Mucosa of stomach (tissue), 1 donor: ENCODE data around the gene CSF1.
"Not testable (repeated sequence)": the region's sequence is repeated elsewhere in the genome, so short reads cannot be mapped to it uniquely, and the experiment has no call there.

Experiments
- H3K27me3 ChIP-seq: one replicate; pipeline ENCODE4 v1.7.0; 2013; ENCODE audit warnings: mild to moderate bottlenecking, low read length; ENCODE audit not compliant: control insufficient read depth, insufficient read depth
- H3K36me3 ChIP-seq: one replicate; pipeline ENCODE4 v1.7.0; 2013; ENCODE audit warnings: low read length; ENCODE audit not compliant: control insufficient read depth, insufficient read depth
- H3K4me1 ChIP-seq: one replicate; pipeline ENCODE4 v1.7.0; 2013; ENCODE audit warnings: mild to moderate bottlenecking, low read length; ENCODE audit not compliant: control insufficient read depth, insufficient read depth
- H3K4me3 ChIP-seq: one replicate; pipeline ENCODE4 v1.7.0; 2013; ENCODE audit warnings: low read length
- H3K9ac ChIP-seq: one replicate; pipeline ENCODE4 v1.7.0; 2013; ENCODE audit warnings: mild to moderate bottlenecking, low read length, moderate library complexity
- H3K9me3 ChIP-seq: one replicate; pipeline ENCODE4 v1.7.0; 2013; ENCODE audit warnings: mild to moderate bottlenecking, low read length, moderate library complexity; ENCODE audit not compliant: control insufficient read depth
- donor health status: Pancreatic carcinoma.

Gene CSF1

DNA sequence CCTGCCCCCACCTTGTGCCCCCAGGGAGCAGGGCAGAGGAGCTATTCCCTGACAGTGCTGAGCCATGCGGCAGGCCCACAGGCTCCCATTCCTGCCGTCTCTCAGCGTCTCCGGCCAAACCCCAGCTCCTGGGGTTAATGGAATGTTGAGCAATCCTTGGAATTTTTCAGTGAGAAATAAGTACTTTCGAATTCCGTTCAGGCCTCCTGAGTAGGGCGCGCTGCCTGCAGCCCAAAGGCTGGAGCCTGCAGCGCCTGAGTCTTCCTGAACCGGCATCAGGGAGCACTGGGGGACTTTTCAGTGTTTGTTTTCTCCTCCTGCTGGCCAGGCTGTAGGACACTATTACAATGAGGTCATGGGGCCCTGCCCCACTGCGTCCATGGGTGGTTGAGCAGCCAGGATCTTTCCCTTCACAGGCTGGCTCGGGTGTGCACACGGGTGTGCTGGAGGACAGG, 33.3 kb upstream of the CSF1 start:
- Histone ChIP-seq H3K9ac (no peak overlapping the region), H3K27me3 (no peaks in the 10 kb centered on the region), H3K4me1 (peaks cover 22% of the 10 kb centered on the region), H3K9me3 (no peaks in the 10 kb centered on the region), H3K4me3 (no peak overlapping the region), H3K36me3 (no peaks in the 10 kb centered on the region)

DNA sequence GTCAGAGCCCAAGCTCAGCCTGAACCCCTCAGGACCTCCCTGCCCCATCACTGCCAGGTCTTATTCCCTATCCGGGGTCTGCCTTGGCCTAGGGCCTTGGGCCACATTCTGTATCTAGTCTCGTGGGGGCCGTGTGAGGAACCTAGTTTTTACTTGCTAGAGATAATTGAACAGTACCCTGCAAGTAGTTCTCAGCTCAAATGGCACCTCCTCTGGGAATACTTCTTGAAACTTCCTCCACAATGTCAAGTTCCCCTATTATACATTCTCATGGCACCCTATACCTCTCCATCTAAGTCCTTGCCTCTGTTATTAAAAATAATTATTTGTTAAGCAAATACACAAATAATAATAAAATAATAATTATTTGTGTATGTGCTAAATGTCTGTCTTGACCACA, 32.9 kb upstream of the CSF1 start:
- Histone ChIP-seq H3K9me3 (no peaks in the 10 kb centered on the region), H3K27me3 (no peaks in the 10 kb centered on the region), H3K4me1 (peaks cover 25% of the 10 kb centered on the region), H3K4me3 (no peak overlapping the region), H3K36me3 (no peaks in the 10 kb centered on the region), H3K9ac (no peak overlapping the region)

DNA sequence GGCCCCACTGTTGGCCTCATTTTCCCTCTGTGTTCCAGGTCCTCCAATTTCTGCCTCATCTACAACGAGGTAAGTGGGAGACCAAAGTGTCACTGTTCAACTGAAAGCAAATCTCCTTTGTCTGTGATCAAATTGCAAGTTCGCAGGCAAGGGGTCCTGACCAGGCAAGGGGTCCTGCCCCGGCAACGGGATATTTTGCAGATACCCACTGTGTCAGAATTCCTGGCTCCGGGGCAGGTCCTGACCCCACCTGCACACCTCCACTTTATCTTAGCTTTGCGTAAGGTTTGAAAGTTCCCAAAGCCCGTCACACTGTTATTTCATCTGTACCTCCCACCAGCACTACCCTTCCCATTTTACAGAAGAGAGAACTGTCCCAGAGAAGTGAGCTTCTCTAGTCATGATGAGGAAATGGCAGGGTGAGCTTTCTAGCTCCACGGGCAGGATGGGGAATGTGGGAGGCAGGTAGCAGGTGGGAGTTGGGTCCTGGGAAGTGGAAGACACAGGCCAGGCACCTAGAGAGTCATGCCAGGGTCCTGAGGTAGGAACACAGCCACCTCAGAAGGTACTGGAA, 32.0 kb upstream of the CSF1 start:
- Histone ChIP-seq H3K36me3 (no peaks in the 10 kb centered on the region), H3K9me3 (no peaks in the 10 kb centered on the region), H3K4me1 (peaks cover 27% of the 10 kb centered on the region), H3K4me3 (no peak overlapping the region), H3K27me3 (no peaks in the 10 kb centered on the region), H3K9ac (no peak overlapping the region)

DNA sequence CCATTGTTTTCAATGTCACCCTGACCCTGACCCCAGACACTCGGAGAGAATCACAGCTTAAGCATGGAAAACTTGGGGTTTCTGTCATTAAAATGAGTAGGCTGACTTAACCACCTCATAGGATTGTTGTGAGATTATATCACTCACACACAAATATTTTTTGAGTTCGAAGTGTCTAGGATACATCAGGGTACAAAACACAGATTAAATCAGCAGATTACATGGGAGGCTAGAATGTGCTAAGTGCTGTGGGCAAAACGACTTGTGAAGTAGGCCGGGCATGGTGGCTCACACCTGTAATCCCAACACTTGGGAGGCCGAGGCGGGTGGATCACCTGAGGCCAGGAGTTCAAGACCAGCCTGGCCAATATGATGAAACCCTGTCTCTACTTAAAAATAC, 31.3 kb upstream of the CSF1 start:
- H3K4me1 ChIP-seq: peaks cover 27% of the 10 kb centered on the region
- not testable (repeated sequence) for H3K9me3 ChIP-seq, H3K4me3 ChIP-seq, H3K36me3 ChIP-seq, H3K9ac ChIP-seq, H3K27me3 ChIP-seq

DNA sequence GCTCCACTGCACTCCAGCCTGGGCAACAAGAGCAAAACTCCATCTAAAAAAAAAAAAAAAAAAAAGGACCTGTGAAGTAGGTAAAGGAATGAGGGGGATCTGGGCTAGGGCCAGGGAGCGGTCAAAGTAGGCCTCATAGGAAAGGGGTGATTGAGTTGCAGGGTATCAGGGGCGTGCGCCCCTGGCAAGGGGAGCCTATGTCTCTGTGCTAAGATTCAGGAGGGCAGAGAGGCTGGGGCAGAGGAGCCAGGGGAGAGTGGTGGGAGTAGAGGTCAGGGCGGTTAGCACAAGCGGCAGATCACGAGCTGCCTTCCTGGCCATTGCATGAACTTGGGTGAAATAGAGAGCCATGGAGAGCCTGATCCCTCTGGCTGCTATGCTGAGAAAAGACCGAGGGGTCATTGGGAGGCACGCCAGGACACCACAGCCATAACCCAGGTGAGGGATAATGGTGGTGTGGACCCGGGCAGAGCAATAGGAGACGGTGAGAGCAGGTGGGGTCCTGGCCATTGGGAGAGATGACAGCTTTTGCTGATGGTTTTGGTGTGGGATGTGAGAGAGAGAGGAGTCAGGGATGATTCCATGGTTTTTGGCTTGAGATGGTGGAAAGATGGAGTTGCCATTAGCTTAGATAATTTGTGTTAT, 30.6 kb upstream of the CSF1 start:
- no peaks in the 10 kb centered on the region for H3K9me3 ChIP-seq
- peaks cover 27% of the 10 kb centered on the region for H3K4me1 ChIP-seq
- H3K27me3 ChIP-seq: no peaks in the 10 kb centered on the region
- no peak overlapping the region for H3K4me3 ChIP-seq
- no peaks in the 10 kb centered on the region for H3K36me3 ChIP-seq
- H3K9ac ChIP-seq: no peak overlapping the region

DNA sequence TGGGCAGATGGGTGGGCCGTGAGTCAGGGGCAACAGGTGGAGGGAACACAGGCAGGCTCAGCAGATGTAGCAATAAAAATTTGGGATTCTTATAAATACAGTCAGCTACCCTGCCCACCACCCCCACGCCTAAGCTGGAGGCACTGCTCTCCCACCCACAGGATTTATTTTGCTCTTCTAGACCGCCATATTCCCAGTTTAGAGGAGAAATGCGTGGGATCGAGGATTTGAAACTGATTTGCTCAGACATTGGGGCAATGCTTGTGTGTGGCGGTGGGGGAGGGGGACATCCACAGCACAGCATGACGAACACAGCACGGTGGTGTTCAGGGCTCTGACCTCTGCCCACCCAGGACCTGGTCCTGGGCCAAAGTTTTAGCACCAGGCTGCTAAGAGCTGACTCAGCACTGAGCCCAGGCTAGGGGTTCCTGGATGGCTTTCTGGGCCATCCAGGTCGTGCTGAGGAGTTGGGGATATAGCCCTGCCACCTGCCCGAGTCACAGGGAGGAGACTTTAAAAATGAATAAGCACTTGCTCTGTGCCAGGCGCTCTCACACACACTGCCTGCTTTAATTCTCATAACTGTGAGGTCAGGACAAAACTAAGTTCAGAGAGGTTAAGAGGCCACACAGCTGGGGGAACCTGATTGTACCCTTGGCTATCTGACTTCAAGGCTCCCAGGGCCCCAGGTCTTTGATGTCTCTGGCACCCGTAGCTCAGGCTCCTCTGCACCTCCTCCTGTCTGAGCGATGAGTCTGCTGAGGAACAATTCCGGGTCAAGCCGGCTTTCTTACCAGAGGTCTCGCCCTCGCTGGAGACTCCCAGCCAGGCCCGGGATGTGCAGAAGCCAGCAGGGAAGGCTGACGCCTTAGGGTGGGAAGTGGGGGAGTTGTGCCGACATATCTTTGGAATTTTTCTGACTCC, 29.4 kb upstream of the CSF1 start:
- no peaks in the 10 kb centered on the region for H3K9me3 ChIP-seq
- no peaks in the 10 kb centered on the region for H3K27me3 ChIP-seq
- no peaks in the 10 kb centered on the region for H3K36me3 ChIP-seq
- no peak overlapping the region for H3K4me3 ChIP-seq
- H3K9ac ChIP-seq: no peak overlapping the region
- H3K4me1 ChIP-seq: peaks cover 28% of the 10 kb centered on the region

DNA sequence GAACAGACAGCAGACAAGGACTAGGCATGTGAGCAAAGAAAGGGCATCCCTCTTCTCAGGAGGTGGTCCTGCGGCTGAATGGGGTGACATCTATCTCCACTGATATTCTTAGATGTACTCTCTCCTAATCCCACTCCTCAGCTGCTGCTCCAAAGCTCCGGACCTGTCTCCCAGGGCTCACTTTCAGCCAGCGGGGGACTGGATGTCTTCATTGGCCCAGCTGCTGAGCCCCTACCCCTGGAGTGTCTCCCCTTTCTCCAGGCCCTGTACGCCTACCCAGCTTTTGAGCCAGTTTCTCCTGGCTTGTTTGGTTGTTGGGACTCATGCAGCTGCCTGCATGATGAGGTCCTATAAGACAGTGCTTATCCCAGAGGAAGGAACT, 28.8 kb upstream of the CSF1 start:
- H3K4me3 ChIP-seq: no peak overlapping the region
- H3K27me3 ChIP-seq: no peaks in the 10 kb centered on the region
- no peaks in the 10 kb centered on the region for H3K9me3 ChIP-seq
- no peak overlapping the region for H3K9ac ChIP-seq
- H3K36me3 ChIP-seq: no peaks in the 10 kb centered on the region
- peaks cover 28% of the 10 kb centered on the region for H3K4me1 ChIP-seq

DNA sequence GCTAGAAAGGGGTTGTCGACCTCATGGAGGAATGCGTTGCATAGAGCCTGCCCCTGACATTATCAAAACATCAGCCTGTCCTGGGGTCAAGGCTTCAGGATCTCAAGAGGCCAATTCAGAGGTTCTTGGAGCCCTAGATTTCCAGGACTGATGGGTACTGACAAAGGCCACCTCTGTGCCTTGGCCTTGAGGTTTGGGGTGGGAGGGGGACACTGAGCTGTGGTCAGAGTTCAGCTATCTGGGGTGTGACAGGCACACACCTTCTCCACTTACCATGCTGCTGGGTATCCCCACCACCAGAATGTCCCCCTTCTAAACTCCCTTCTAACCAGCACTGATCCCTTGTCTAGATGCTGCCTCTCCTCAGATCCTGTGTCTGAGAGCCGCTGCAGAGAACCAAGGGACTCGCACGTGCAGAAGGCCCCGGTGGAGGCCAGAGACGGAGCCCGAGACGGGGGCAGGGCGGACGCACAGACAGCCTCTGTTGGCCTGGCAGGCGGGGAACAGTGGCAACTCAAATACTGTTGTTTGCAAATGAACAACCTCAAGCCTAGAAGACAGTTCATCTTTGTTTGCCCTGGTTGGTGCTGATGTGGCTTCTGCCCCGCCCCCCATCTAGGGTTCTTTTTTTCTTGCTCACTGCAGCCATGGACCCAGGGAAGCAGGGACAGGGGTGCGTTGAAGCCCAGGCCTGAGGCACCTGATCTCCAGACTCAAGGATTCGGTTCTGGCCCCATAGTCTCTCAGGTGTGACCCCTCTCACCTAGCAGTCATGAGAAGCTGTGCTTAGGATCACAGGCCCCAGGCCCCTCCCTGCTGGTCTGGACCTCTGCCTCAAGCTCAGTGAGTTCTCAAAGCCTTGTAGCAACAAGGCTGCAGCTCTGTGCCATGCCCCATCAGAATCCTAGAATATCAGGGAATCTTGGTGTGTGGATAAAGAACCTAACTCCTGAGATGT, 28.1 kb upstream of the CSF1 start:
- Histone ChIP-seq H3K9me3 (no peaks in the 10 kb centered on the region), H3K4me3 (no peak overlapping the region), H3K27me3 (no peaks in the 10 kb centered on the region), H3K36me3 (no peaks in the 10 kb centered on the region), H3K4me1 (peaks cover 22% of the 10 kb centered on the region), H3K9ac (no peak overlapping the region)

DNA sequence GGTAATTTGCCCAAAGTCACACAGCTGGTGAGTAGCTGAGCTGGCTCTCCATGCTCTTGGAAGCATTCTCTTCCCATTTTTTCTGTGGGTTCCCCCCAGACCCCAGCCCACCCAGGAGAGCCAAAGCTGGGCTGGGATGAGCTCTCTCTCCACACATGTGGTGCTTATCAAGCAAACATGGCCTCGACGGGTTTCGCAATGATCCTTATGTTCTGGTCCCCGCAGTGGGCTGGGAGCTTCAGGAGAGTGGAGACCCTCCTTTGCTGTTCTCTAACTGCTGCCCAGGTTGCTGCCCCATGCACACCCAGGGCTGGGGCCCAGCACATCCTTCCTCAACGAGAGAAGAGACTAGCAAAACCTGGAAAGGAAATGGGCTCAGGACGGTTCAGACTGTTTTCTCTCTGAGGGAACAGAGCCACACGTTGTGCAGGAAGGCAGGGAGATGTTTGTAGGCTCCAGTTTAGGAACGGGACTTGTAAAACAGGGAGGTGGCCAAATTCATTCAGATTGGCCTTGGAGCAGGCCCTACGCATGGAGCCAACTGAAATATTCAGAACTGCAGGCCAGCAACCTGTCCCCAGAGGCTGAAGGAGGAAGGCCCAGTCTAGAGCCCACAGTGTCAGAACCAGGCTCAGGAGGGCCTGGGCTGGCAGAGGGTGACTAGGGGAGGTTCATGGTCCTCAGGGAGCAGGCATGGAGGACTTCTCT, 27.2 kb upstream of the CSF1 start:
- H3K9ac ChIP-seq: no peak overlapping the region

DNA sequence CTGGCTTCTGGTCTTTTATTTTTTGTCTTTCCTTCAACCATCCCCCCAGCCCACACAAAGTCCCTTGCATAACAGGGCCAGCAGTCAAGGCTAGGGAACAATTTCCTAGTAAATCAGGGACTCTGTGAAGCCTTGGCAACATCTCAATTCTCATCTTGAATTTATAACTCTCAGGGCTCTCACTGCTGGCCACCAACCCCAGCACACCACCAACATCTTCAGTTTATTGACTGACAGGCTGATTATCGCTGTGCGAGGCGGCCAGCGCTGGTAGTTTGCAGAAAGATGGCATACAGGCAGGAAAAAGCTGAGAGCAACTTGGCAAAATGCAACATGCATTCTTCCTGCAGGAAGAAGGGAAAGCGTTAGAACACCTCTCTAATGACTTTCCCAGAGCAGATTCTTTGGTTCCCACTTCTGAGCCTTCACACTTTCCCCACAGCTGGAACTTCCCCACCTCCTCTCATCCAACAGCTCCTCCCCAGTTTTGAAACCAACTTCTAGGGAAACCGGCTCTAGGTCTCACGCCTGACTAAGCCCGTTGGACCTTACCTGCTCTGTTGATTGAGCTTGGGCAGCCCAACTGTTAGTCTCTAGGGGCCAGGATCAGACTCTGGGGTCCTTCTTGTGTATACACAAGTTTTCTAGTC, 26.3 kb upstream of the CSF1 start:
- Histone ChIP-seq H3K4me1 (peaks cover 19% of the 10 kb centered on the region), H3K9me3 (no peaks in the 10 kb centered on the region), H3K27me3 (no peaks in the 10 kb centered on the region), H3K36me3 (no peaks in the 10 kb centered on the region), H3K9ac (no peak overlapping the region), H3K4me3 (no peak overlapping the region)

More for the DNA sequence above, 27.2 kb upstream of the CSF1 start:
- Histone ChIP-seq H3K9me3 (no peaks in the 10 kb centered on the region), H3K4me3 (no peak overlapping the region), H3K4me1 (peaks cover 19% of the 10 kb centered on the region), H3K36me3 (no peaks in the 10 kb centered on the region), H3K27me3 (no peaks in the 10 kb centered on the region)

DNA sequence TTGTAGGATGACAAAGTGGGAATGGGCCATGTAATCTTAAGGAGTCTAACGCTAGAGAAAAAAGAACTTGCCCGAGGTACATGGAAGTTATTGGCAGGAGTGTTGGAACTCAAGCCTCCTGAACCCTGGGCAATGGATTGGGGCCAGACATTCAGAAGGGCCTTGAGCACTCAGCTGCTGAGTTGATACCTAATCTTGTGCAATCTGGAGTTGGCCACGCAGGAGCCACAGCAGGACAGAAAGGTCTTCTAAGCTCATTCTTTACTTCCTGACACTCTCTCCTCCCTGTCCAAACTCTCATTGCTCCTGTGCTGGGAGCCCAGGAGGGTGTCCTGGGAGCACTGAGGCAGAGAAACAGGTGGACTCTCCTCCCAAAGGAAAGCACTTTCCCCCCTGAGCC, 25.1 kb upstream of the CSF1 start:
- Histone ChIP-seq H3K4me1 (peaks cover 19% of the 10 kb centered on the region), H3K36me3 (no peaks in the 10 kb centered on the region), H3K4me3 (no peak overlapping the region), H3K27me3 (no peaks in the 10 kb centered on the region), H3K9ac (no peak overlapping the region), H3K9me3 (no peaks in the 10 kb centered on the region)
